Body of pancreas (tissue), 4 donors: ENCODE measurements around the gene WDR26. TPM values are rescaled to one million over a fixed set of nuclear protein-coding genes. Genes with fewer than 3 reads are reported as not detected.
"Not testable (repeated sequence)": the region's sequence is repeated elsewhere in the genome, so short reads cannot be mapped to it uniquely, and the experiment has no call there.

Experiments
- ATAC-seq: fragments of 150-250 bp; one replicate; pipeline ENCODE4 v1.9.1; 2016
- DNase-seq, 4 donors: peaks; one replicate each; pipeline ENCODE4 v3.0.0-alpha.2; 2019
- H3K27ac ChIP-seq, 4 donors: fragments of 200-600 bp; sonication (generic); 1 replicate in 3 of 4; 2 replicates in 1 of 4; pipeline versions ENCODE4 v1.5.1 to v1.6.1; 2016 to 2019; ENCODE audit warnings: mild to moderate bottlenecking in 1 of 4, mixed read lengths in 1 of 4, moderate library complexity in 1 of 4
- H3K27me3 ChIP-seq, 2 donors: fragments of 200-600 bp; sonication (generic); one replicate each; pipeline ENCODE4 v1.6.0; 2016; ENCODE audit warnings: mild to moderate bottlenecking in 1 of 2
- H3K36me3 ChIP-seq, 2 donors: fragments of 200-600 bp; sonication (generic); replicated peaks in 1 of 2; 2 replicates each; pipeline ENCODE4 v1.5.1; 2016; ENCODE audit warnings: low read depth in 2 of 2; ENCODE audit not compliant: insufficient read depth in 1 of 2
- H3K4me1 ChIP-seq: fragments of 200-600 bp; sonication (generic); one replicate; pipeline ENCODE4 v1.6.0; 2016
- H3K4me3 ChIP-seq, 2 donors: fragments of 200-600 bp; sonication (generic); 1 replicate in 1 of 2; 2 replicates in 1 of 2; pipeline ENCODE4 v1.5.1; 2016 to 2019
- H3K9me3 ChIP-seq, 3 donors: fragments of 200-600 bp; sonication (generic); 1 replicate in 2 of 3; 2 replicates in 1 of 3; pipeline ENCODE4 v1.5.1; 2016
- POLR2A ChIP-seq, 3 donors: fragments of 450-650 bp; IDR thresholded peaks; one replicate each; pipeline ENCODE4 v1.6.1; 2016; ENCODE audit warnings: antibody characterized with exemption in 3 of 3, mild to moderate bottlenecking in 2 of 3
- WGBS, 2 donors: methylation state at CpG; one replicate each; pipeline ENCODE4 v1.1.5; 2017; 5-methylcytosine and 5-hydroxymethylcytosine counted together
- intact Hi-C: fragments of 100-400 bp; cut with DNase I; formaldehyde crosslinking; loops from one replicate; pipeline ENCODE4 v1.15.1; 2023
- total RNA-seq, 2 donors: library from RNA; depleted of rRNA; stranded (reverse); fragments of >200 nt; gene quantifications; one replicate each; pipeline ENCODE4 v1.1.0, GENCODE V29; 2016
- TF ChIP-seq, protein P1 (sequence below), 7 experiments: fragments of 450-650 bp in 4 of 7; fragments of 200-600 bp in 3 of 7; sonication (generic) in 3 of 7; IDR thresholded peaks; one replicate each; pipeline ENCODE4 v1.5.1; 2016 to 2019; ENCODE audit warnings: antibody characterized with exemption in 7 of 7

The WDR26 gene
- total RNA-seq, result 10 to 100 TPM; 29.3 to 49.3 TPM

DNA sequence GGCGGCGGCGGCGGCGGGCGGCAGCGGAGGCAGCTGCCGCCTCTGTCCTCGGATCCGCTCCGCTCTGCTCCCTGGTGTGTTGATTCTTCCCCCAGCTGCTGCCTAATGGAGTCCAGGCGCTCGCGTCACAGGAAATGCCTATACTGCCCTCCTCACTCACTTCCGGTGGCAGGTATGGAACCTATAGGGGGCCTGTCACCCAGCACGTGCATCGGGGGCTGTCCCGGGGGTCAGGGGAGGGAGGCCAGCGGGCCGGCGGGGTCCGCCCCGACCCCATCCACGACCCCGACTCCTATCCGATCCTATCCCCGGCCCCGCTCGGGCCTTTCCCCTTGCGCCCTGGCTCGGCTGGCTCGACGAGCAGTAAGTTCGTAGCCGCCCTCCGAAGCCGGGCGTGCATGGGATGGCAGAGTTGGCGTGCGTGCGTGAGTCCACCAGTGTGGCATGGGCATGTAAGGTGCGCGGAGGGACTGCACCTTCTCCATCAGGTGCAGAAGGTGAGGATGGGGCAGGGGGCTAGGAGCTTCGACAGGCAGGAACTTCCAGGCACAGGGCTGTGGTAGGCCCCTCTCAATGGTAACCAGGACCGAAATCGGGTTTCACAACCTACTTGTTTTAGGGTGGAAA is at the start of gene WDR26:
WDR26 (minus strand) TSS at position 107 of the 627 bp plus-strand sequence.
- WGBS, 2 donors, result 0% methylated on average over 5 to 46 of the region's 46 CpGs
- peak; percentile 78 for ATAC-seq
- TF ChIP-seq, protein P1, sequence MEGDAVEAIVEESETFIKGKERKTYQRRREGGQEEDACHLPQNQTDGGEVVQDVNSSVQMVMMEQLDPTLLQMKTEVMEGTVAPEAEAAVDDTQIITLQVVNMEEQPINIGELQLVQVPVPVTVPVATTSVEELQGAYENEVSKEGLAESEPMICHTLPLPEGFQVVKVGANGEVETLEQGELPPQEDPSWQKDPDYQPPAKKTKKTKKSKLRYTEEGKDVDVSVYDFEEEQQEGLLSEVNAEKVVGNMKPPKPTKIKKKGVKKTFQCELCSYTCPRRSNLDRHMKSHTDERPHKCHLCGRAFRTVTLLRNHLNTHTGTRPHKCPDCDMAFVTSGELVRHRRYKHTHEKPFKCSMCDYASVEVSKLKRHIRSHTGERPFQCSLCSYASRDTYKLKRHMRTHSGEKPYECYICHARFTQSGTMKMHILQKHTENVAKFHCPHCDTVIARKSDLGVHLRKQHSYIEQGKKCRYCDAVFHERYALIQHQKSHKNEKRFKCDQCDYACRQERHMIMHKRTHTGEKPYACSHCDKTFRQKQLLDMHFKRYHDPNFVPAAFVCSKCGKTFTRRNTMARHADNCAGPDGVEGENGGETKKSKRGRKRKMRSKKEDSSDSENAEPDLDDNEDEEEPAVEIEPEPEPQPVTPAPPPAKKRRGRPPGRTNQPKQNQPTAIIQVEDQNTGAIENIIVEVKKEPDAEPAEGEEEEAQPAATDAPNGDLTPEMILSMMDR (IDR thresholded peaks at IDR 0.05), result peak in 3 of 7 experiments; percentile 20 to 27 (median 27)
- TF ChIP-seq POLR2A (IDR thresholded peaks at IDR 0.05), result peak; percentile 61 to 79 (median 73)
- no peaks in the 10 kb centered on the region for H3K9me3 ChIP-seq
- no peaks in the 10 kb centered on the region for H3K27me3 ChIP-seq
- H3K4me1 ChIP-seq, result peaks cover 49% of the 10 kb centered on the region
- H3K4me3 ChIP-seq, result peak within 1 kb of the TSS; percentile 92 to 99
- peak within 1 kb of the TSS; percentile 95 to 99 (median 98) for H3K27ac ChIP-seq
- H3K36me3 ChIP-seq, result no peaks in the 10 kb centered on the region
- intact Hi-C loops, result no loop called here
- DNase-seq, result peak; percentile 74 to 85 (median 83)

DNA sequence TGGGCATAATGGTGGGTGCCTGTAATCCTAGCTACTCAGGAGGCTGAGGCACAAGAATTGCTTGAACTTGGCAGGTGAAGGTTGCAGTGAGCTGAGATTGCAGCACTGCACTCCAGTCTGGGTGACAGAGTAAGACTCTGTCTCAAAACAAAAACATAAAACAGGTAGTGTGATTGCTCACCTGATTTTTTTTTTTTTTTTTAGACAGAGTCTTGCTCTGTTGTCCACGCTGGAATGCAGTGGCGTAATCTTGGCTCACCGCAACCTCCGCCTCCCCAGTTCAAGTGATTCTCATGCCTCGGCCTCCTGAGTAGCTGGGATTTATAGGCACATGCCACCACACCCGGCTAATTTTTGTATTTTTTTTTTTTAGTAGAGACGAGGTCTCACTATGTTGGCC is 48.6 kb upstream of the WDR26 start:
- H3K27ac ChIP-seq, H3K4me1 ChIP-seq, H3K9me3 ChIP-seq, ATAC-seq, H3K27me3 ChIP-seq, DNase-seq, H3K36me3 ChIP-seq, H3K4me3 ChIP-seq, intact Hi-C loops: not testable (repeated sequence)
- 89 to 94% methylated on average over 7 of the region's 7 CpGs for WGBS, 2 donors

DNA sequence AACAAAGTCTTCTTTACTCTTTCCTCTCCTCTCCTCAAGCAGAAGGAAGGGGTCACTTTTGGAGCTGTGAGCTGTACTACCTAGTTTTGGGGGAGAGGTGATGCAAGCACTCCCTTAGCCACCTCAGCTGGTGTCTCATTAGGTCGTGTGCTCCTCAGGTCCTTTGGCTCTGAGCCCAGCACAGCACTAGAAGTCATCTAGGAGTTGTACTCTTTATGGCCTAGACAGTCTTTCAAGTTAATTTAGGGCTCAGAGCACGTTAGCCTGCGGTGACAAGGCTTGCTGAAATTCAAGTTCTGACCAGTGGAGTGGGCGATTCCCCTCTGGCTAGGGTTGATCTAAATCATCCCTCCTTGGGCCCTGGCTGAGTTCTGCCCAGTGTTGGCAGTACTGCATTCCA is 48.0 kb upstream of the WDR26 start:
- WGBS, 2 donors, result 50 to 78% methylated on average over 1 to 4 of the region's 4 CpGs
- Histone ChIP-seq H3K27me3 (no peaks in the 10 kb centered on the region), H3K4me1 (no peaks in the 10 kb centered on the region), H3K9me3 (no peaks in the 10 kb centered on the region), H3K36me3 (no peaks in the 10 kb centered on the region), H3K4me3 (no peak overlapping the region), H3K27ac (no peak overlapping the region)
- intact Hi-C loops, result no loop called here
- DNase-seq (no peak), ATAC-seq (no peak)
- TF ChIP-seq POLR2A (IDR thresholded peaks at IDR 0.05), result no peak
- TF ChIP-seq, protein P1 (IDR thresholded peaks at IDR 0.05), result no peak

DNA sequence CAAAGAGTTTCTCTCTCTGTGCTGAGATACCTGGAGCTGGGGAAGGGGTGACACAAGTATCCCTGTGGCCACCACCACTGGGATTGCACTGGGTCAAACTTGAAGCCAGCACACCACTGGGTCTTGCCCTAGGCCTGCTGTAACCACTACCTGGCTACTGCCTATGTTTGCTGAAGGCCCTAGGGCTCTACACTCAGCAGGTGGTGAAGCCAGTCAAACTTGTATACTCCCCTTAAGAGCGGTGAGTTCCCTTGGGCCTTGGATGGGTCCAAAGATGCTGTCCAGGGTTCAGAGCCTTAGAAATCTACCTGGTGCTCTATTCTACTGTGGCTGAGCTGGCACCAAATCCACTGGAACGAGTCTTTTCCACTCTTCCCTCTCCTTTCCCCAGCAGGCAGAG is 47.0 kb upstream of the WDR26 start:
- intact Hi-C loops, result no loop called here
- WGBS, 2 donors, result 72 to 83% methylated on average over 1 to 2 of the region's 2 CpGs

DNA sequence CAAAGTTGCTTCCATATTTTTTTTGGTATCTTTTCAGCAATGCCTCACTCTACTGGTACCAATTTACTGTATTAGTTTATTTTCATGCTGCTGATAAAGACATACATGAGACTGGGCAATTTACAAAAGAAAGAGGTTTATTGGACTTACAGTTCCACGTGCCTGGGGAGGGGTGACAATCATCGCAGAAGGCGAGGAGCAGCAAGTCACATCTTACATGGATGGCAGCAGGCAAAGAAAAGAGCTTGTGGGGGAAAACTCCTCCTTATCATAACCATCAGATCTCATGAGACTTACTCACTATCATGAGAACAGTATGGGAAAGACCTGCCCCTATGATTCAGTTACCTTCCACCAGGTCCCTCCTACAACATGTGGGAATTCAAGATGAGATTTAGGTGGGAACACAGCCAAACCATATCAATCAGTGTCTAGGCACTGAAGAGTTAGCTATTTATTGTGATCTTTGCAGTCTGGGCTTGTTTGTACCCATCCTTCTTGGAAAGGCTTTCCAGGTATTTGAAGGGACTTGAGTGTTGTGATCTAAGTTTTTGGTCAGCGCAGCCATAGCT is 46.4 kb upstream of the WDR26 start:
- H3K4me3 ChIP-seq, H3K9me3 ChIP-seq, H3K27me3 ChIP-seq, intact Hi-C loops, H3K27ac ChIP-seq, DNase-seq, ATAC-seq, H3K4me1 ChIP-seq, H3K36me3 ChIP-seq: not testable (repeated sequence)
- WGBS, 2 donors, result 90 to 91% methylated on average over 4 of the region's 4 CpGs

More for the DNA sequence above, 47.0 kb upstream of the WDR26 start:
- Histone ChIP-seq H3K36me3 (no peaks in the 10 kb centered on the region), H3K4me1 (no peaks in the 10 kb centered on the region), H3K27ac (no peak overlapping the region), H3K4me3 (no peak overlapping the region), H3K27me3 (no peaks in the 10 kb centered on the region), H3K9me3 (no peaks in the 10 kb centered on the region)
- DNase-seq, result no peak
- no peak for TF ChIP-seq POLR2A (IDR thresholded peaks at IDR 0.05)
- TF ChIP-seq, protein P1 (IDR thresholded peaks at IDR 0.05), result no peak
- no peak for ATAC-seq

DNA sequence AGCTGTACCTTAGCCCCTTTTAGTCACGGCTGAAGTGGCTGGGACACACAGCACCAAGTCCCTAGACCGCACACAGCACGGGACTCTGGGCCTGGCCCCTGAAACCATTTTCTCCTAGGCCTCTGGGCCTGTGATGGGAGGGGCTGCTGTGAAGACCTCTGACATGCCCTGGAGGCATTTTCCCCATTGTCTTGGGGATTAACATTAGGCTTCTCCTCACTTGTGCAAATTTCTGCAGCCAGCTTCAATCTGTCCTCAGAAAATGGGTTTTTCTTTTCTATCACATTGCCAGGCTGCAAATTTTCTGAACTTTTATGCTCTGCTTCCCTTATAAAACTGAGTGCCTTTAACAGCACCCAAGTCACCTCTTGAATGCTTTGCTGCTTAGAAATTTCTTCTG is 45.6 kb upstream of the WDR26 start:
- ATAC-seq, H3K36me3 ChIP-seq, DNase-seq, intact Hi-C loops, H3K27me3 ChIP-seq, H3K4me3 ChIP-seq, H3K27ac ChIP-seq, H3K9me3 ChIP-seq, H3K4me1 ChIP-seq: not testable (repeated sequence)
- 80 to 96% methylated on average over 1 to 3 of the region's 3 CpGs for WGBS, 2 donors
